GM19463 (cell line): ENCODE measurements around the gene PTGR1.
"Not testable (repeated sequence)": the region's sequence is repeated elsewhere in the genome, so short reads cannot be mapped to it uniquely, and the experiment has no call there.

Source experiments
- ATAC-seq: cut with Tn5 transposase; IDR thresholded peaks from one replicate; pipeline ENCODE4 v1.9.1; 2021; ENCODE audit warnings: mild to moderate bottlenecking, moderate library complexity; ENCODE audit not compliant: unreplicated experiment

Gene PTGR1

DNA sequence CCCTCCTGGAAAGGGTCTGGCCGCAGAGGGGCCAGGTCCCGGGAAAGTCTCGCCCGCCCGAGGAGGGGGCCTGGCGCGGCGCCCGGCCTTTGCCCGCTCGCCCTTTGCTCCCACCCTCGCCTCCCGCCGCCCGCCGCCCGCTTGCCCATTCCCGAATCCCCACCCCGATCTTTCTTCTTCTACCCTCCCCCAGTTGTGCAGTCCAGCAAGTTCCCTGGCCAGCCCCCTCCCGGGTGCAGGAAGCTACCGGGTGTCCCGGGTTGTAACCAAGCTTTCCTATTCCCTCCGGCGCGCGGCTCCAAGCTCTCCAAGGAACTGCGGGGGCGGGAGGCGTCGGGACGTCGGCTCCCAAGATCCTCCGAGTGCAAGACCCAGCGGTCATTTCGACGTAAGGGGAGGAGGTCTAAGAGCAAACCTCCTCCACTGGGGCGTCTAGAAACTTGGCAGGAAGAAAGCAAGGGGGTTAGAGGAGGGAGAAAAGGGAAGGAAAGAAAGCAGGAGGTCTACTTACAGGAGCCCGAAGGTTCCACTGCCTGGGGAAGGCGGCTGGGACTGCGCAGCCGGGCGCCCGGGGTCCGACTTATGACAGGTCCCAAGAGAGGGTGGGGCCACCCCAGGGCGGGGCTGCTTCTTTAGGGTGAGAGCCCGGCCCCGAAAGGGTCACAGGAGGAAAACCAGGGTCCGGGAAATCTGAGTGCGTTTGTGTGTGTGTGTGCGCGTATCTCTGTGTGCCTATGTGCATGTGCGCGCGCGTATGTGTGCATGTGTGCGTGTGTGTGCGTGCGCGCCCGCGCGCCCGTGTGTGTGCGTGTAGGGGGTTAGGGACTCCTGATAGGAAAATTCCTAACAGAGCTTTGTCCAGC, at the start of gene PTGR1:
TSS of gene PTGR1 (minus strand) at position 556 of the 863 bp plus-strand sequence. CDS start 2,225 bp downstream, outside the sequence.
- peak; percentile 48 for ATAC-seq

DNA sequence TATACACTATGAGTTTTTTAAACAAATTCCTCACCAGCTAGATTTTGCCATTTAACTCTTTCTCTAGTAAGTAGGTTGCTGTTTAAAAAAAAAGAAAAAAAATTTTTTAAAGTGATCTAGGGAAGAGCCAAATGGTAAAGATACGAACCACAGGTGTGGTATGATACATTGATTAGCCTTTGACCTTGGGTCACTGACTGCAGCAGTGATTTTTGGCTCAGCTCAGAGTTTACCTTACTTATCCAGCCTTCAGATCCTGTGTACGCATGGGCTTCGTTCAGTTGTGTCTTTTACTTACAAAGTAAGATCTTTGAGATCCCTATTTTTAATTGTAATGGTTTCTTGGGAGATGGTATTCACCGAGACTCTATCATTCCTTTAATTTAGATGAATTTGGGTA, 49.6 kb upstream of the PTGR1 start:
- ATAC-seq = no peak

DNA sequence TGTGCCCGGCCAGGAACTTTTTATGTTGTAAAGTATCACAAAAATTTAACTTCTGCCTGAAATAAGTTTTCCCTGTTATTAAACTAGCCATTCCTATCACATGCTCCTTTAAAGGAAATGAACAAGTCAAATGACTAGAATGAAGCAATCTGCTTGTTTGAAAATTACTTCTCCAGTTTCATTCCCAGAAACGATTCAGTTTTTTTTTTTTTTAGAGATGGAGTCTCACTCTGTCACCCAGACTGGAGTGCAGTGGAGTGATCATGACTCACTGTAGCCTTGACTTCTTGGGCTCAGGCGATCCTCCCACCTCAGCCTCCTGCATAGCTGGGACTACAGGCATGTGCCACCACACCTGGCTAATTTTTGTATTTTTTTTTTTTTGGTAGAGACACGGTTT, 48.6 kb upstream of the PTGR1 start:
- ATAC-seq = no peak

DNA sequence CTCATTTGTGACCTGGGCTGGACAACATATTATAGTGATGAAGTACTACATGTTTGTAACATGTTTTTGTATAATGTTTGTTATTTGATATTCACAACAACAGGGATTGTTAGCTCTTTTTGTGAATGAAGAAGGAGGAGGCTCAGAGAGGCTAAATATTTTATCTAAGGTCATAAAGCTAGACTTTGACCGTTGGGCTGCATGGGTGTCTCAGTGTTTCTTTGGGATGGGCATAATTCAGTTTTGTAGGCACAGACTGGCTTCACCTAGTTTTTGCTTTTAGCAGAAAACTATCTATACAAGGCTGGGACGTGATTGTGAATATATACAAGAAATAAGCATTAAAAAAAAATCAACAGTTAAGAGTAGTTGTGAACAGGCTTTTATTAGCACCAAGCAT, 47.0 kb upstream of the PTGR1 start:
- no peak for ATAC-seq

DNA sequence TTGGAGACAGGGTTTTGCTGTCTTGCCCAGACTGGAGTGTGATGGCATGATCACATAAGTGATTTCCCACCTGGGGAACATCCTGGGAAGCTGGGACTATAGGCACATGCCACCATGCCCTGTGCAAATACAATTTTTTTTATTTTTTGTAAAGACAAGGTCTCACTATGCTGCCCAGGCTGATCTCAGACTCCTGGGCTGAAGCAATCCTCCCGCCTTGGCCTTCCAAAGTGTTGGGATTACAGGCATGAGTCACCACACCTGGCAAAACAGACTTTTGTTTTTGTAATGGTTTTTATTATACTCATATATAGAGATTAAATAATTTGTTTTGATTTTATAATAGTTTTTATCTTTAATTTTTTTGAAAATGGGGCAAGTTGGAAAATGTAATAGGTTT, 46.4 kb upstream of the PTGR1 start:
- no peak for ATAC-seq

DNA sequence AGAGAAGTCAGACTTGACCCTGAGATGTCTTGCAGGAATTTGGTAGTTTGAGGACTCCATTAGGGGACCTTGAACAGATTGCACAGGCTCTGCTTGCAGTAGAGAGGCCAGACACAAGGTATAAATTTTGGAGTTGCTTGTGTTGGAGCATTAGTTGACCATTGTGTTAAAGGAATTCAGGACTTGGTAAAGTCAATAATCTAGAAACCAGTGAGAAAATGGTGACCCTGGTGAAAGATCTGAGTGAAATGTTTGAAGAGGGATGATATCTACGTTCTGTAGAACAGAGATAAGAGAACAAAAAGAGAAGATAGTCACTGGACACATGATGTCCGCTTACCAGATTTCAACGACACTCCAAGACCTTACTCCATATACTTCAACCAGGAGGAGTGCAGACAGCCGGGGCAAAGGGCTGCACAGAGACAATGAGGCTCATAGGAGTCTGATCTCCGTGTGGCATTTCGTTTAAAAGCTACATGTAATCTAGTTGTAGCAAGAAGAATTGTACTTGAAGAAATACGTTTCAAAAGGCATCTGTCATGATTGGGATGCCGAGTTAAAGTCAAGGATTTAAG, 44.8 kb upstream of the PTGR1 start:
- ATAC-seq = no peak

DNA sequence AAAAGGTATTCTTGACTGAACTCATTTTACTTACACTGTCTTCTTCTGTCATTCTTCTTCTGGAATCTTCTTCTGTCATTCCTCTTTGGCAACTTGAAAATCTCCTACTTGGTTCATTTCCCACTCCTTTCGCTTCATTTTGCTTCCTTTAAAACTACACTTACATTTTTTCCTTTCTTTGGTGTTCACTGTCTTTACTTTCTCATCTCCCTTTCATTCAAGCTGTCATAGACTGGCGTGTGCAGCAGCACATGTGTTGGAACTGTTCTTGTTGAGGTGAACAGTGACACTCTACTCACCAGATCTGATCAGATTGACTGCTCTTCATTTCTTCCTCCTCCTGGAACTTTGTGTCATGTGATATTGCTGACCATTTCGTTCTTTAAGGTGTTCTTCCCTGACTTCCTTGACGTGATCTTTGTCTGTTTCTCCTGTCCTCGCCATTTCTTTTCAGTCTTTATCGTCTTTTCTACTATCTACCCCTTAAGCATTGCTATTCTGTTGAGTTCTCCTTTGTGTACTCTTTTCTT, 38.0 kb upstream of the PTGR1 start:
- no peak for ATAC-seq

DNA sequence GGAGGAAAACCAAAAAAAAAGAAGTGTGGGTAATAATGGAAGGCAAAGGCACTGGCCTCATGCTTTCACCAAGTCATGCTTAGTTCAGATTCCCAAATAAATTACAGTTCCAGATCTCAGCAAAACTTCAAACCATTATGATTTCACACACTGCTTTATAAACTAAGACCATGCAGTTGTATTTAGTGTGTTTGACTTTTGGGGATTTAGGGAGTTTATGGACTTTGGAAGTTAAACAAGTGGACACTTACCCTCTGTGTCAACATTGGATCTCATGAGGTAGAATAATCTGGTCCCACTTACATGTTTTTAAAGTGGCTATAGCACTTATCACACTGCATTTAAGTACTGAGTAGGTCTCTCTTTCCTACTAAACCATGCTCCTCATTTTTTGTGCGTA, 35.4 kb upstream of the PTGR1 start:
- no peak for ATAC-seq

DNA sequence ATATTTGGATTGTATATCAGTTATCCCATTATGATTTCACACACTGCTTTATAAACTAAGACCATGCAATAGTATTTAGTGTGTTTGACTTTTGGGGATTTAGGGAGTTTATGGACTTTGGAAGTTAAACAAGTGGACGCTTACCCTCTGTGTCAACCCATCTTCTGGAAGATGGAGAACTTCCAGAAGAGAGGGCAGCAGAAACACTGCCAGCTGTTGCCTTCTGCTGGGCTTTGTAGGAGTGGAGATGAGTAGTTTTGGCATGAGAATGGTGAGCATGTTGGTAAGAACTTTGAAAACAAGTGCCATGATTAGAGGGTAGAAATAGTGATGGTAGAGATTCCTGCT, 33.9 kb upstream of the PTGR1 start:
- ATAC-seq = no peak

DNA sequence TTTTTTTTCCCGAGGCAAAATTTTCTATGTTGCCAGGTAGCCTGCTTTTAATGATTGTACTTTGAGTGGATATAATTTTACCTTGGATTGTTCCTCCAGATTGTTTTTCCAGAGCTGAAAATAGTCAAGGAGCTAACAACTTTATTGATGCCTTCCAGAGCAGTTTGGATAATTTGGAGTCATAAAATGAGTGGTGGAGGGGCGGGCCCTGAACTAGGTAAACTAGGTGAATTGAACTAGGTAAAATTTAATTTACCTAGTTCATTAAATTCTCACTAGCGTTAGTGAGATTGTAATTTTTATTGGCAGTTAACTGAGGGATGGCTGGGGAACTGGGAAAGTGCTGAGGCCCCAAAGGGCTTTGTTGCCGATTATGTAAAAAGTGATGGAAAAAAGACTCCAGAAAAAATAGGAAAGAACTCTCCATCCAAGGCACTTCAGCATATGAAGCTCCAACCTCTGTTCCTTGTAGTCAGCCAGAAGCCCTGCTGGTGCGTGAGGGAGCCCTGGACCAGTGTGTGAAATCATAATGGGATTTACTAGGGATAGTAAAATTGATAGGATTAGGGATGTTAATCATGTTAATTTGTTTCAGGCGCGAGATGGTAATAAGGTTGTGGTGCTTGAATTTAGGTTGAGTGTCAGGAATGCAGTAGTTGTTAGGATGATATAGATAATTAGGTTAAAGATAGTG, 33.4 kb upstream of the PTGR1 start:
- ATAC-seq = no peak

DNA sequence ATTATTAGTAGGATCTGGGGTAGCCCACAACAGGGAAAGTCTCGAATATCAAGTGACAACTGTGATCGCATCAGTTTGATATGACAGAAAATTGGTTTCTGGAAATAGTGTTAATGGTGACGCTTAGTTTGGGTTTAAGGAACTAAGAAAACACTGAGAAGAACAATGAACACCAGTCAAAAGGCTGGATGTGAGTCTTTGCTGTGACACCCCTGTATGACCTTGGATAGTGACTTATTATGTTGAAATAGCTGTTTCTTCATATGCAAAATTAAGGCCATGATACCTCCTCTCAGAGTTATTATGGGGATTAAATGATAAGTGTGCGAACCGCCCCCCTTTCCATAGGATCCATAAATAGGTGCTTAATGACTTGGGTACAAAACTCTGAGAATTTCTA, 32.6 kb upstream of the PTGR1 start:
- ATAC-seq = no peak

DNA sequence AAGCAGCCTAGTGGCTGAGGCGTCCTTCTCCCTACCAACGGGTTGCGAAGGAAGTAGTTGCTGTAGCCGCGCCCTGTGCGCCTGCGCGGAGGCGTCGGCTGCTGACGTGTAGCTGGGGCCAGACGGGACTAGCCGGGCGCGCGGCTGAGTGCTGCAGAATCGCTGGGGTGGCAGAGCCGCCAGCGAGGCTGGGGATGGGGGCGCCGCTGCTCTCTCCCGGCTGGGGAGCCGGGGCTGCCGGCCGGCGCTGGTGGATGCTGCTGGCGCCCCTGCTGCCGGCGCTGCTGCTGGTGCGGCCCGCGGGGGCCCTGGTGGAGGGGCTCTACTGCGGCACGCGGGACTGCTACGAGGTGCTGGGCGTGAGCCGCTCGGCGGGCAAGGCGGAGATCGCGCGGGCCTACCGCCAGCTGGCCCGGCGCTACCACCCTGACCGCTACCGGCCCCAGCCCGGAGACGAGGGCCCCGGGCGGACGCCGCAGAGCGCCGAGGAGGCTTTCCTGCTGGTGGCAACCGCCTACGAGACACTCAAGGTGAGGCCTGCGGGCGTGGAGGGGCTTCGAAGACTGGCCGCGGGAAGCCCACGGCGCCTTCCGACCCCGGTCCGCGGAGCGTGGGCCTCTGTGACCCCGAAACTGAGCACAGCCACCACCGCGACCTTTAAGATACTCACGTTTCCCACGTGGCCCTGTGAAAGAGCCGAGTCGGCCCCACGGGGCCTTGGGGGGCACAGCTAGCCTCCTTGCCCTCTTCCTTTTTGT, 31.9 kb upstream of the PTGR1 start, which contains the start of gene DNAJC25:
TSS of gene DNAJC25 (plus strand) at position 121 of the 758 bp plus-strand sequence. CDS start at position 195, 74 bp downstream.
- ATAC-seq = peak; percentile 97

DNA sequence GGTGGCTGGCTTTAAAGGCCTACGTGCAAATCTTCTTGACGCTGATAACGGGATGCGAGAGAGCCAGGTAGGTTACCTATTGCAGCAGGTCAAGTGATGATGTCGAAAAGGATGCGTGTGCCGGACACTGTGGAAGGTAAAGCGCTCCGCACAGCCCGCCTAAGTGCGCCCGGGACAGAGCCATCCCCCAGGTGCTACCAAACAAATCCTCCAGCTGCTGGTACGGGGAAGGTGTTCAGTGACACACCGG, 31.4 kb upstream of the PTGR1 start:
- no peak for ATAC-seq

DNA sequence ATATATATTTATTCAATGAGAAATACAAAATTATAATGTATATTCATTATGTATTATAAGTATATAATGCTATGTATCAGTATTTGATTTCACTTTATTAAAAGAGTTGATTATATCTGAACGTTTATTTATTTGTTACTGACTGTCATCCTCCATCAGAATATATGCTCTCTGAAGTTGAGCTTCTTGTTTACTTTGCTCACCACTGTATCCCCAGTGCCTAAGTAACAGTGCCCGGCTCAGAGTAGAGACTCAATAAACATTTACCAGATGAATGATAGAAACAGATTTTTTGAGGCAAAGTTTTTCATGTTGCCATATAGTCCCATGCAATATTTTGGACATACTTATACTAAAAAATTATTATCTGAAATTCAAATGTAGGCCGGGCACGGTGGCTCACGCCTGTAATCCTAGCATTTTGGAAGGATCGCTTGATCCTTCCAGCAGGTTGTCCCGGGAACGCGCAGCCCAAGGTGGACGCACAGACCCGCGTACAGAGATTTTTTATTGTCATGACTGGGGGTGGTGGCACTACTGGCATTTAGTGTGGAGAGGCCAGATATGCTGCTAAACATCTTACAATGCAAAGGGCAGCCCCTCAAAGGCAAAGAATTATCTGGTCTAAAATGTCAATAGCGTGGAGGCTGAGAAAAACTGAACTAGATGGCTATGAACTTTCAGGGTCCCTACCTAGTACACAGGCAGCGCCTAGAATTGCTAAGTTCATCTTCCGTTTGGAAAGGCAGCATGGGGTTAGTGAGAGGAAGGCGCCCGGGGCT, 30.9 kb upstream of the PTGR1 start:
- ATAC-seq = peak; percentile 7

DNA sequence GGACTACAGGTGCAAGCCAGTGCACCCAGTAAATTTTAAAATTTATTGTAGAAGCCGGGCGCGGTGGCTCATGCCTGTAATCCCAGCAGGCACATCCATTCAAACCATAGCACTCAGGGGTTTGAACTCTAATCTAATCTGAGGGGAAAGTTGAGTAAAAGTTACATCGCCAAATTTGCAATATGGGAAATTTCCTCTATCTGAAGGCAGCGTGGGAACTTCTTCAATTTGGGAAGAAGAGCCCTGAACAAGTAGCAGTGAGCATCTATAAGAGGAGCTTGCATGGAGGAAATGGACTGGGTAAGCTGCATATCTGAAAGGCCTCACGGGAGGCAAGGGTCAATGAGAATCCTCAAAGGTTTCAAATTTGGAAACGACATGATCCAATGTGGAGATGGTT, 29.0 kb upstream of the PTGR1 start:
- no peak for ATAC-seq

DNA sequence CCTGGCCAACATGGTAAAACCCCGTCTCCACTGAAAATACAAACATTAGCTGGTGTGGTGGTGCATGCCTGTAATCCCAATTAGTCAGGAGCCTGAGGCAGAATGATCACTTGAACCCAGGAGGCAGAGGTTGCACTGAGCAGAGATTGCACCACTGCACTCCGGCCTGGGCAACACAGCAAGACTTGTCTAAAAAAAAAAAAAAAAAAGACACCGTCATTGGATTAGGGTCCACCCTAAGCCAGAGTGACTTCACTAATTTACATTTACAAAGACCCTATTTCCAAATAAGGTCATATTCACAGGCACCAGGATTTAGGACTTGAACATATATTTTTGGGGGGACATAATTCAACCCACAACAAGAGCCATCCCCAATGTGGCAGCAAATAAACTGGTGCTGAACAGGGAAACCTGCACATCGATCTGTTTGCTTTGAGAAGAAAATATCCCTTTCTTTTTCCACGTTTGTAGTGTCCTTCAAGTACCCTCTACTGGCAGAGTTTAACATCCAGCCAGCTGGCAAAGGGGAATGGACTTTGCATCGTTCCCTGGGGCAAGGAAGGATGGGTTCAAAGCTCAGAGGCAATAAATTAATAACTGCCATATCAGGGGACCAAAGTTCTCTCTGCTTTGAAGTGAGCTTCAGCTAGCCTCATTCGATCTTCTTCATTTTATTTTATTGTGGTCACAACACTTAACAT, 28.0 kb upstream of the PTGR1 start:
- no peak for ATAC-seq

DNA sequence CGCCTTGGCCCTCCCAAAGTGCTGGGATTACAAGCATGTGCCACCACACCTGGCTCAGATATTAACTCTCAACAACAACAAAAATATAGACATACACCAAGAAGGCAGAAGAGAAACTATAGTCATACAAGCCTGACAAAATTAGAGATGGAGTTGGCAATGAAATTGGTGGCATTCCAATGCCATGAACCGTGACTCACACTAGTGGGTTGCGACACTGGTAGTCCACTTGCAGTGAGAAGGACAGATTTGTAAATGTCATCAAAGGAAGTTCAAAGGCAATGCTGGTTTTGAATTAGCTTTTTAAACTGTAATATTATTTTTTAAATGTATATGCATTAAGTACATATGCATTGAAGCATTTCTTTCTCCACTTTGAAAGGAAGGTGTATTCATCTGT, 23.2 kb upstream of the PTGR1 start:
- ATAC-seq = no peak

DNA sequence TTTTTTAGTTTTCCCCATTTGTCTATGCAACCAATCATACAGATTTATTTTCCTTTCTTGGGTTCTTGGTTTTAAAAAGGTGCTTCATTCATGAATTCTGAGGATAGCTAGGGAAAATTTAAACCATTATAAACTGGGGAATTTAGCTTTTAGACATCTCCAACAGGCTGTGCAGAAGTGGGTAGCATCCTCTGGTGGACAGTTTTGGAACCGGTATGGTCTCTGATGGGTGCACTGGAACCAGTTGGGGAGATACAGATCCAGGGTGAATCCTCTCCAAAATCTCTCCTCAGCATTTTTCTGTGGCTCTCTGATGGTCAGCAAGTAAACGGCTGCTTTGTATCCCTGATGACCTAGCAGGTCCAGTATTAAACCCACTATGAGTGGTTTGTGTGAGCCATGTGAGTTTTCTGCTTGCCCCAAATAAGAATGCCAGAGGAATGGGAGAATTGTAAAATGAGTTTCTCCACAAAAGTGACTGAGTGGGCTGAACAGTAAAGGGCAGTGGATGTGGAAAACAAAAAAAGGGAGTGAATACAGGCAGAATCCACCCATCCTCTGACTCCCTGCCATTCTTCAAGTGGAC, 22.5 kb upstream of the PTGR1 start:
- no peak for ATAC-seq

DNA sequence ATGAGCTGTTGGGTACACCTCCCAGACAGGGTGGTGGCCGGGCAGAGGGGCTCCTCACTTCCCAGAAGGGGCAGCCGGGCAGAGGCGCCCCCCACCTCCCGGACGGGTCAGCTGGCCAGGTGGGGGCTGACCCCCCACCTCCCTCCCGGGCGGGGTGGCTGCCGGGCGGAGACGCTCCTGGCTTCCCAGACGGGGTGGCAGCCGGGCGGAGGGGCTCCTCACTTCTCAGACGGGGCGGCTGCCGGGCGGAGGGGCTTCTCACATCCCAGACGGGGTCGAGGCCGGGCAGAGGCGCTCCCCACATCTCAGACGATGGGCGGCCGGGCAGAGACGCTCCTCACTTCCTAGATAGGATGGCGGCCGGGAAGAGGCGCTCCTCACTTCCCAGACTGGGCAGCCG, 17.9 kb upstream of the PTGR1 start:
- ATAC-seq = not testable (repeated sequence)

DNA sequence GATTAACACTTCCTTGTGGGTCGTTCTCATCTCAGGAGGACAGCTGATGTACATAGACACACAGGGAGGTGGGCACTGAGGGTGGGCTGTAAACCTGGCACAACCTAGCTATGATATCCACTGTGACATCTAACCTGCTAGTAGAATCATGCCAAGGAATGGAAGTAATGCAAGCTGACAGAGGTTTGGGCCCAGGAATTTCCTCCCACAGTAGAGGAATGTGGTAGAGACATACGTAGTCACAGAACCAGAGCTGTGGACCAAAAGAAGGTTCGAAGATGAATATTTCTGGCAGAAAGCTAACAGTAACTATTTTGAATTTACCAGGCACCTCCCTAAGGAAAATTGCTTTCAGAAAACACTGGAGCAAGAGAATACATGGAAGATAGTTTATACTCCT, 16.5 kb upstream of the PTGR1 start:
- ATAC-seq = no peak
